ENCODE data around the gene KHK.

KHK gene

GRCh38 chr2:27133195-27133875 lies 46.8 kb downstream of the KHK start:
- TF ChIP-seq CTCF (IDR thresholded peaks at IDR 0.05; ENCODE audit: extremely low read depth, insufficient read depth, missing control alignments) = no peak
- DNase-seq (ENCODE audit: low spot score) = no peak
- in situ Hi-C loops (cut with MboI; ENCODE audit: low pct_unique_long_range_greater_than_20kb, low sequenced_read_pairs, unreplicated experiment) = no loop called here

GRCh38 chr2:27133905-27134780 lies 47.6 kb downstream of the KHK start, which contains the start of gene PREB:
Gene PREB, minus strand, starts transcription at chr2:27134636. Its CDS starts 215 bp downstream, at chr2:27134421.
- peak; percentile 99 for DNase-seq (ENCODE audit: low spot score)
- TF ChIP-seq CTCF (IDR thresholded peaks at IDR 0.05; ENCODE audit: extremely low read depth, insufficient read depth, missing control alignments) = peak; percentile 36
- in situ Hi-C loops (cut with MboI; ENCODE audit: low pct_unique_long_range_greater_than_20kb, low sequenced_read_pairs, unreplicated experiment) = no loop called here

- TF ChIP-seq CTCF (IDR thresholded peaks at IDR 0.05; ENCODE audit: extremely low read depth, insufficient read depth, missing control alignments) = no peak
- no peak for DNase-seq (ENCODE audit: low spot score)
- in situ Hi-C loops (cut with MboI; ENCODE audit: low pct_unique_long_range_greater_than_20kb, low sequenced_read_pairs, unreplicated experiment) = no loop called here
Measured at GRCh38 chr2:27134781-27135477, 48.4 kb downstream of the KHK start.

GRCh38 chr2:27135478-27135955 lies 48.9 kb downstream of the KHK start:
- no peak for DNase-seq (ENCODE audit: low spot score)
- TF ChIP-seq CTCF (IDR thresholded peaks at IDR 0.05; ENCODE audit: extremely low read depth, insufficient read depth, missing control alignments) = no peak
- in situ Hi-C loops (cut with MboI; ENCODE audit: low pct_unique_long_range_greater_than_20kb, low sequenced_read_pairs, unreplicated experiment) = no loop called here

GRCh38 chr2:27136751-27137150 lies 50.2 kb downstream of the KHK start:
- no peak for DNase-seq (ENCODE audit: low spot score)
- no peak for TF ChIP-seq CTCF (IDR thresholded peaks at IDR 0.05; ENCODE audit: extremely low read depth, insufficient read depth, missing control alignments)
- in situ Hi-C loops (cut with MboI; ENCODE audit: low pct_unique_long_range_greater_than_20kb, low sequenced_read_pairs, unreplicated experiment) = no loop called here

- no peak for TF ChIP-seq CTCF (IDR thresholded peaks at IDR 0.05; ENCODE audit: extremely low read depth, insufficient read depth, missing control alignments)
- DNase-seq (ENCODE audit: low spot score) = no peak
- in situ Hi-C loops (cut with MboI; ENCODE audit: low pct_unique_long_range_greater_than_20kb, low sequenced_read_pairs, unreplicated experiment) = no loop called here
Measured at GRCh38 chr2:27137322-27137935, 50.9 kb downstream of the KHK start.

All from GM13977 (cell line).